ENCODE results near the gene ZNF783.

The ZNF783 gene

DNA sequence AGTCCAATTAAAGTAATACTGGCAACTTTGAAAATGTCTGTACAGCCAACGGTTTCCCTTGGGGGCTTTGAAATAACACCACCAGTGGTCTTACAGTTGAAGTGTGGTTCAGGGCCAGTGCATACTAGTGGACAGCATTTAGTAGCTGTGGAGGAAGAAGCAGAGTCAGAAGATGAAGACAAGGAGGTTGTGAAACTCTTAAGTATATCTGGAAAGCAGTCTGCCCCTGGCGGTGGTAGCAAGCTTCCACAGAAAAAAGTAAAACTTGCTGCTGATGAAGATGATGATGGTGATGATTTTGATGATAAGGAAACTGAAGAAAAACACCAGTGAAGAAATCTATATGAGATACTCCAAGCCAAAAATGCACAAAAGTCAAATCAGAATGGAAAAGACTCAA, 72.2 kb downstream of the ZNF783 start:
- TF ChIP-seq, protein P1, sequence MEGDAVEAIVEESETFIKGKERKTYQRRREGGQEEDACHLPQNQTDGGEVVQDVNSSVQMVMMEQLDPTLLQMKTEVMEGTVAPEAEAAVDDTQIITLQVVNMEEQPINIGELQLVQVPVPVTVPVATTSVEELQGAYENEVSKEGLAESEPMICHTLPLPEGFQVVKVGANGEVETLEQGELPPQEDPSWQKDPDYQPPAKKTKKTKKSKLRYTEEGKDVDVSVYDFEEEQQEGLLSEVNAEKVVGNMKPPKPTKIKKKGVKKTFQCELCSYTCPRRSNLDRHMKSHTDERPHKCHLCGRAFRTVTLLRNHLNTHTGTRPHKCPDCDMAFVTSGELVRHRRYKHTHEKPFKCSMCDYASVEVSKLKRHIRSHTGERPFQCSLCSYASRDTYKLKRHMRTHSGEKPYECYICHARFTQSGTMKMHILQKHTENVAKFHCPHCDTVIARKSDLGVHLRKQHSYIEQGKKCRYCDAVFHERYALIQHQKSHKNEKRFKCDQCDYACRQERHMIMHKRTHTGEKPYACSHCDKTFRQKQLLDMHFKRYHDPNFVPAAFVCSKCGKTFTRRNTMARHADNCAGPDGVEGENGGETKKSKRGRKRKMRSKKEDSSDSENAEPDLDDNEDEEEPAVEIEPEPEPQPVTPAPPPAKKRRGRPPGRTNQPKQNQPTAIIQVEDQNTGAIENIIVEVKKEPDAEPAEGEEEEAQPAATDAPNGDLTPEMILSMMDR (IDR thresholded peaks at IDR 0.05; ENCODE audit: low read depth, low read length, missing control alignments): no peak
- DNase-seq (ENCODE audit: extremely low read depth, low read depth): no peak
- no peak overlapping the region for H3K4me3 ChIP-seq (replicated peaks; ENCODE audit: low read depth, low read length)
